GM08714 (cell line): ENCODE data around the gene MBD1.

Experiments used
- H3K4me3 ChIP-seq: fragments of 200-500 bp; sonication (Bioruptor generic); 2 replicates; pipeline ENCODE4 v1.5.1; 2014; ENCODE audit warnings: mild to moderate bottlenecking, low read length, inconsistent platforms
- ZNF274 ChIP-seq: IDR thresholded peaks from 2 replicates; pipeline ENCODE4 v1.6.1; 2012; ENCODE audit warnings: mild to moderate bottlenecking, low read depth, low read length

The MBD1 gene

DNA sequence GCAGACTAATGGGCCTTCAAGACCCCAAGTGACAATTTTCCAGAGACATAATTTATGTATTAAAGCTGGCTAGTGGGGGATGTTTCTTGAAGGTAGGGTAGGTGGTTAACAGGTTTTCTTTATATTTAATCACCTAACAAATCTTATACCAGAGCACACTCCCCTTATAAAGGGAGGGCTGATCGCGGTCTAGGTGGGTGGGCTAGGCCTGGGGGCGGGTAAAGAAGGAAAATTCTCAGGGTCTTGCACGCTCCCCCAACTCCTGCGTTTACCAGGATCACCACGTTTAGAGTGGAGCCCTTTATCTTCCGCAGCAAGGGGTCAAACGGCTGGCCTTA, 26.0 kb upstream of the MBD1 start:
- H3K4me3 ChIP-seq = peak overlapping the region; percentile 38
- TF ChIP-seq ZNF274 = no peak

DNA sequence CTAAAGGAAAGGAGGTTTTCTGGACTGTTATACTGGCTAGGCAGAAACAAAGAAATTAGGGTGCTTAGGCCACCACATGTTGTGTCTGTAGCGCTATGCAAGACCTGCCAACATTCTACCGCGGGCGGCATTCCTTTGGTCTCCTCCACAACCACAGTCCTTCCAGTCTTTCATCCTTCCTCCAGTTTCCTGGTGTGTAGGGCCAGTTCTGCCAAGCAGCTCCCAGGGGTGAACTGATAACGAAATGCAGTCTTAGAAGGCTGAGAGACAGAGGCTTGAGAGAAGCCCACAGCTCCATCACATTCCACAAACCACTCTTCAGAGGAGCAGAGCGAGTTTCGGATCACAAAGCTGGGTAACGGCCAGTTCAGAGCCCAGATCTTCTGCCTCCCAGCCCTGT, 25.6 kb upstream of the MBD1 start:
- no peak overlapping the region; the same call in 1 of the 2 replicates for H3K4me3 ChIP-seq
- TF ChIP-seq ZNF274 = no peak

DNA sequence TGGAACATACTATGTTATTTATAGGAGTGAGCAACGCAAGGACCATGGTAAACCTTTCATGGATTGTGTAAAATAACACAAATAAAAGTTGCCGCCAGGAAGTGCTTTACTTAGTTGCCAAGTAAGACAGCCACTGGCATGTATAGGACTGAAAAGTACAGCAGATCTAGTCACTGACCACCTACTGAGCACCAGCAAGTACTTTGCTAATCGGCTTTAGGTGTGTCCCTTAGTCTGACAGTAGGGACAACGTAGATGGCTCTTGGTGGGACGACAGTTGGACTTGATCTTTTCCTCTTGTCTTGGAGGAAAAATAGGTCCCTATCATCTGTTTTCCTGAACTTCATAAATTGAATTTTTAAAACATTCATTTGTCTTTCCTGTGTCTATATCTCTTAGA, 19.8 kb upstream of the MBD1 start:
- H3K4me3 ChIP-seq = no peak overlapping the region
- no peak for TF ChIP-seq ZNF274

DNA sequence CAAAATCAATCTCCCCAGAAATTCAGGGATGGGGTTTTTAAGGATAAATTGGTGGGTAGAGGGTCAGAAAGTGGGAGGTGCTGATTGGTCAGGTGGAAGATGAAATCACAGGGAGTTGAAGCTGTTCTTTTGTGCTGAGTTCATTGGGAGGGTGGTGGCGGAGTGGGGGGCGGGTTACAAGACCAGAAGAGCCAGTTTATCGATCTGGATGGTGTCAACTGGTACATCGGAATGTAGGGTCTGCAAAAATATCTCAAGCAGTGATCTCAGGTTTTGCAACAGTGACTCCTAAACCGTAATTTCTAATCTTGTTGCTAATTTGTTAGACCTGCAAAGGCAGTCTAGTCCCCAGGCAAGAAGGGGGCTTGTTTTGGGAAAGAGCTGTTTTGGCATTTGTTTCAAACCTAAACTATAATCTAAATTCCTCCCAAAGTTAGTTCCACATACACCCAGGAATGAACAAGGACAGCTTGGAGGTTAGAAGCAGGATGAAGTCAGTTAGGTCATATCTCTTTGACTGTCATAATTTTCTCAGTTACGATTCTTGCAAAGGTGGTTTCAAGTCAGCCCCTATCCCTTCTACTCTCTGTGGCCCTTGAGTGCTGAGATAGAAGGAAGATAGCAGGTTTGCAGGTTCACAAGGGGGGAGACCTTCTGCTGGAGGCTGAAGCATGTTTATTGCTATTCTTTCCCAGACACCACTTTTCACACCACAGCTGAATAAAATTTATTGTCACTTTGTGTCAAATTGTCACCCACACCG, 18.5 kb upstream of the MBD1 start:
- H3K4me3 ChIP-seq = no peak overlapping the region
- no peak for TF ChIP-seq ZNF274

DNA sequence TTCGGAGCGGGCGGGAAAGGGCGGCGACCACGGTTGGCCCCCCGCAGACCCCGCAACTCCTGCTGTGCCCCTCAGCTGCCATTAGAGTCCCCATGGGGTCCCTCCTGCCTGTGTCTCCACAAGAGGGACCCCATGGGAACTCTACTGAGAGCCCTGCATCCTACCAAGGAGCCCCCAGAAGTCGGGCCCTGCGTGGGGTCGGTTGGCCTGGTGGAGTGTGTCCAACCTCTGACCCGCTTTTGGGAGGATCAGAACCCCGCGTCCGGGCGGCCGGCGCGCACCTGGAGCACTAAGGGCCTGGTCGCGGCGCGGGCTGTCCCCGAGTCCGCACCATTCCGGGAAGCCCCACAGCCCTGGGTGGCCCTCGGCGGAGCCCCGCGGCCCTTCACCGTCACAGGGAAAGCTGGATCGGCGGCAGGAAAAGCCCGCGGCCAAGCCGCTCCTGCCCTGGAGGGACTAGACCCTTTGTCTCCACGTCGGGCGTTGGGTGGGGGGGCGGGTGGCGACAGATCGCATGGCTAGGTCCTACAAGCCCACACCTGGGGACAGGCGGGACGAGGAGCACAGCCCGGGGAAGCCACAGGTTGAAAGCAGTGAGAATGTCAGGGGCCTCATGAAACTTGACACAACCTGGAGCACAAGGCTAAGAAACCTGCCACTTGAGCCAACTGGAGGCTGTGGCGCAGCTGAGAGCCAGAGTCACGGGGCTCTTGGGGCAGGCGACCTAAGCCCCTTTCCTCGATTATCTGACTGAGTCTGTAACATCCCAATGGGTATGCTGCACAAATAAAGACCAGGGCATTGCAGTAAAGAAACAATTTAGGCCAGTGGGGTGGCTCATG, 17.3 kb upstream of the MBD1 start:
- no peak overlapping the region; the same call in 1 of the 2 replicates for H3K4me3 ChIP-seq
- no peak for TF ChIP-seq ZNF274

DNA sequence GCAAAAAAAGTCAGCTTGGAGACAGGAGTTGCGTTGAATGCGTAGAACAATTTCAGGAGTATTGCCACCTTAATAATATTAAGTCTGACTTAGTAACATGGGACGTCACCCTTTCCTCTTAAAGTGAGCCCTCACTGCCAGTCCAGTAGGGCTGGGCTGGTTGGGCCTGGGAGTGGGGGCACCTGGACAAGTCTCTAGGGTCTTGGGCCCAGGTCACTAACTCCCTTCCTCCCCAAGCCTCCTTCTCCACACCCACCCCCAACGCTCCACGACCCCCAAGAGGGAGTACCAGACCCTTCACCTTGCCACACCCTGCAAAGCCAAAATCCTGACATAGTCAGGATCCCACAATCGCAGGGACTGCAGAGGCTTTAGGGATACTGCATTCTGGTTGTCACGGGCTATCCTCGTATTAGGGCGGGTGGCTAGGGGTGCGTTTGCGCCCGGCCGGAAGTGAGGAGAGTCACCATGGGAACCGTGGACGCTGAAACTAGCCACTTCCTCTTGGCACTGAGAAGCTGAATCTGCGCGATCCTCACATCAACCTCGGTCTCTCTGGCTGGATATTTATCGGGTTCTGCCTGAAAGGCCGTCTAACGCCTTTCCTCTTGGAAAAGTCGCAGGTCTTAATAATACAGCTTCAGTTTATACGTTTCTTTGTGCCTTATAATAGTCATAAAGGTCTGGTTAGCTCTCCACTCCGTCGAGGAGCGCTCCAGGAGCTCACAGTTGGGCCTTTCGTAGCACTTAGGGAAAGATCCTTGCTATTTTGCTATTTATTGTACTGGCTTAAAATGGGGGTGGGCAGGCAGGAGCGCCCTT, 16.5 kb upstream of the MBD1 start:
- H3K4me3 ChIP-seq = no peak overlapping the region; the same call in 1 of the 2 replicates
- no peak for TF ChIP-seq ZNF274

DNA sequence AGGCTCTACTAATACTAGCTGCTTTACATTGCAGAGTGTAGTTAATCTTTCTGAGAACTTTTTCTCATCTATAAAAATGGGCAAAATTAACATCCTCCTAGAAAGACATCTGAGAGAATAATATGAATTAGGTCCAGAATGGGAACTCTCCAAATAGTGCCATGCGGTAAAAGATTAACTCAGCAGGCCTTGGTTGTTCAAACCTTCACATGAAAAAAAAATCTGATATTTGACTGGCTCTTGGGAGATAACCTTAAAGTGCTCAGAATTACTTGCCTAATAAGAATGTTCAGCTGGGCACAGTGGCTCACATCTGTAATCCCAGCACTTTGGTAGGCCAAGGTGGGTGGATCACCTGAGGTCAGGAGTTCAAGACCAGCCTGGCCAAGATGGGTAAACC, 11.7 kb upstream of the MBD1 start:
- H3K4me3 ChIP-seq = no peak overlapping the region
- no peak for TF ChIP-seq ZNF274

DNA sequence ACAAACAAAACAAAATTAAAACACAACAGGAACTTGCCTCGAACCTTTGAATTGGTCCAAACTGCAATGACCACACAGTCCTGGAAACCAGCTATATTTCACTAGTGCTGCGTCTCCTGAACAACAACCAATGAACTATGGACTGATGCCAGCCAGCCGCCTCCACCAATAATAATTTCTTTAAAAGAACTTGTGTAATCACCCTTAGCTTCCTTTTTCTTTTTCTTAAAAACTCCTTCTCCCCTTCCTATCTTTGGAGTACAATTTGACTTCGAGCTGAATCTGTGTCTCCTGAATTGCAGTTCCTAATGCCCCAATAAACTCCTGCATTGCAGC, 7.8 kb upstream of the MBD1 start:
- TF ChIP-seq ZNF274 = no peak
- no peak overlapping the region for H3K4me3 ChIP-seq

DNA sequence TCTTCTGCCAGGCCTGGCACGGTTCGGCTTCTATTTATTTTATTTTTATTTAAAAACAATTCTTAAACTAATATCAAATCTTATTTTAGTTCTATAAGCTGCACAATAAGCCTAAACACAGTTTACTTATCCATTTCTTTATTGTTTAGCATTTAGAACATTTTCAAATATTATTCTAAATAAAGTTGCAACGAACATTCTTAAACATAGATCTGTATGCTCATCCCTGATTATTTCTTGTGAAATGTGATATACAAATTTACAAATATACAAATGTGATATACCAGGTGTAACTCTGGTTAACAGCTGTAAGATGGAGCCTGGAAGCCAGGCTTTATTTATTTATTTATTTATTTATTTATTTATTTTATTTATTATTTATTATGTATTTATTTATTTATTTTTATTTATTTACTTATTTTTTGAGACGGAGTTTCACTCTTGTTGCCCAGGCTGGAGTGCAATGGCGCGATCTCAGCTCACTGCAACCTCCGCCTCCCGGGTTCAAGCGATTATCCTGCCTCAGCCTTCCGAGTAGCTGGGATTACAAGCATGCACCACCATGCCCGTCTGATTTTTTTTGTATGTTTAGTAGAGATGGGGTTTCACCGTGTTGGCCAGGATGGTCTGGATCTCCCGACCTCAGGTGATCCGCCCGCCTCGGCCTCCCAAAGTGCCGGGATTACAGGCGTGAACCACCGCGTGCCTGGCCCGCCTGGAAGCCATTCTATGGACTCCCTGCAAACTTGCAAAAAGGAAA, 7.2 kb upstream of the MBD1 start:
- peak overlapping the region; percentile 79 for H3K4me3 ChIP-seq

DNA sequence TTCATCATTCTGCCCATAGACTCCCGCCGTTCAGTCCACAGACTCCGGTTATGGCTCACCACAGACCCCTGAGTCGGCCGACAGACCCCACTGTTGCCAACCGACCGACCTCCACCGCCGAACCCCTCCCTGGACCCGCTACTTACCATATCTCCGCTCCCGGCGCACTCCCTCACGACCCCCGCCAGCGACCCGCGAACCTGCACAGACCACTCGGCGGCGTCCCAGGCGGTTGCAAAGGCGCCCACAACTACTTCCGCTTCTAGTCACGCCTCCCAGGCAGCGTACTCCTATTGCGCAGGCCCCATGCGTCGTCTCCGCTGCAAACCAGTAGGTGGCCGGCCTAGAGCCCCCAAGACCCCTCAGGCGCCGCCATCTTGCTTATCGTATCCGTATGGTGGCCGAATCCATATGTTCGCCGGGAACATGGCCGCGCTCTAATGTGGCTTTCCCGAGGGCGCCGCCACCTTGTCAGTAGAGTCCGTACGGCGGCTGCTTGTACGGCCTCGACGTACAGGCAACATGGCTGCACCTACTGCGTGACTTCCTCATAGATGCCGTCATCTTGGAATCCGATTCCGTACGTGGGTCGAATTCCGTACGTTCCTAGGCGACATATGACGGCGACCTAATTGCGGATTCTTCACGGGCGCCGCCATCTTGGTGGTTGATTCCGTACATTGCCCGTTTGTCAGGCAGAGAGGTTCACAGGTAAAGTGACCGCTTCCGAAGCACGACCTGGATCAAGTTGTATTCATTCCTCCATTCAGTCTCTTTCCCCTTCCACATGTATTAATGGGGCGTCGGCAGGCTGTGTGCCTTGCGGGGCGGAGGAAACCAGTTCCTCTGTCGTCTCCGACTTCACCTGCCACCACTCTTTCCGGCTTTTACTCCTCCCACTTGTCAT, 6.4 kb upstream of the MBD1 start, which contains the start of gene CXXC1:
CXXC1 (minus strand) TSS at position 252 of the 907 bp plus-strand sequence; CDS start at position 149, 103 bp downstream.
- H3K4me3 ChIP-seq = peak within 1 kb of the TSS; percentile 87
- no peak for TF ChIP-seq ZNF274

DNA sequence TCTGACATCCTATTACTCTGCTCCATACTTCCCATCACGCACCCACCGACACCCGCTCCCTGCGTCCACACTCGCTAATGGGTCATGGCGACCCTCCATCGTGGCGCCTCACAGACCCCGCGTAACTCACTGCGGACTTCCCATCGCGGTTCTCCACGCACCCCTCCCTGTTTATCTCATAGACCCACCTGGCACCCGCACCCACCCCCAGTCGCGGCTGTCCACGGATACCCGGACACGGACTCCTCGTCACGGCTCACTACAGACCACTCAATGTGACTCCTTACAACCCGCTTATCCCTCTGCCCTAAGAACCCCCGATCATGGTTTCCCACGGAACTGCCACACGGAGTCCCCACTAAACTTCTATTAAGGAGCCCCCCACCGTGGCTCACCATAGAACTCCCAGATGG, 5.7 kb upstream of the MBD1 start:
- no peak for TF ChIP-seq ZNF274

DNA sequence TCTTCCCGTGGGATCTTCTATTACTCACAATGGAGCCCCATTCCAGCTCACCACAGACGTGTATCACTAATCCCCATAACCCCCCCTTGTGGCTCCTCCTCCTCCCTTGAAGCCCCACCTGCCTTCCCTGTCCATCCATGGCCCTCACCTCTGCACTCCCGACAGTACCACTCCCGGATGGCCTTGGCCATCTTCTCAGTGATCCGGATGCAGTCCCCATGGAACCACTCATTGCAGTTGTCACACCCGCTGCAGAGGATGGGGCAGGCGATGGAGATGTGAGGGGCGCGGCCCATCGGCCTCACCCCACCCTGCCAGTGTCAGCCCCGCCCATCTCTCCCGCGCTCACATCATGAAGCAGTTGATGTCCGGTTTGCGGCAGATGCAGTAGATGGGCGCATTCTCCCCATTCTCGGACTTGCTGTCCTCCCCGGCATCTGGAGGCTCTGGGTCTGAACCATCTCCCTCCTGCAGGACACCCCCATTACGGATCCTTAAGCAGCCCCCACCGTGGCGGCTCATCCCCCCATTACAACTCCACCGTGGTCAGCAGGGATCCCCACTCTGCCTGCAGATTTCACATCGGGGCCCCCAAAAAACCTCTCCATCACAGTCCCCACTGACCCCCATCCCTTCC, 5.2 kb upstream of the MBD1 start:
- H3K4me3 ChIP-seq = peak overlapping the region; percentile 87
- no peak for TF ChIP-seq ZNF274

More for the DNA sequence above, 5.7 kb upstream of the MBD1 start:
- H3K4me3 ChIP-seq = peak overlapping the region; percentile 87
